HepG2 (cell line): Measurements from ENCODE around the gene GDA. TPM values are rescaled to one million over a fixed set of nuclear protein-coding genes. Genes with fewer than 3 reads are reported as not detected.

Source experiments
- ATAC-seq: fragments of 200-7000 bp; cut with Tn5 transposase; 3 replicates; pipeline ENCODE4 v1.9.1; 2020; ENCODE audit warnings: mild to moderate bottlenecking, moderate library complexity
- BruUV-seq: library from RNA; stranded (reverse); fragments of 400-500 nt; replicated peaks from 2 replicates; lab custom pipeline; 2021; lab: Mats Ljungman, UMichigan
- CTCF ChIA-PET: fragments of 300-600 bp; formaldehyde crosslinking; extraction: SDS; loops from one replicate; lab custom pipeline; 2021; ENCODE audit warnings: low total read pairs, inconsistent platforms, low intra/inter-chr PET ratio; lab: Yijun Ruan, JAX
- POLR2A ChIA-PET: fragments of 350-600 bp; sonication (Branson Sonifier 250); formaldehyde crosslinking; loops from one replicate; lab custom pipeline; 2020; ENCODE audit warnings: antibody characterized with exemption, inconsistent platforms; lab: Yijun Ruan, JAX
- DNase-seq: peaks from one replicate; pipeline ENCODE4 v3.0.0-alpha.2; 2015; ENCODE audit warnings: low spot score
- FAIRE-seq: peaks from 3 replicates; lab custom pipeline; 2011; peaks lifted over from hg19 to GRCh38; lab: Jason Lieb, UNC
- H2AFZ ChIP-seq: one replicate; pipeline ENCODE4 v1.6.1; 2011; ENCODE audit warnings: low read length, inconsistent platforms
- H3K27ac ChIP-seq: fragments of 300-600 bp; 3 replicates; pipeline ENCODE4 v1.8.0; 2011; ENCODE audit warnings: mixed run types, mild to moderate bottlenecking, mixed read lengths, low read length, inconsistent platforms; ENCODE audit not compliant: insufficient read depth; ENCODE audit errors: extremely low read length
- H3K27me3 ChIP-seq, 2 experiments: fragments of 200-600 bp in 1 of 2; 2 replicates in 1 of 2; 3 replicates in 1 of 2; pipeline versions ENCODE4 v1.6.0 to v1.8.0; 2011; ENCODE audit warnings: low read length in 2 of 2, mild to moderate bottlenecking in 2 of 2, moderate library complexity in 2 of 2, inconsistent platforms in 1 of 2; ENCODE audit not compliant: insufficient read depth in 2 of 2, control insufficient read depth in 1 of 2
- H3K36me3 ChIP-seq, 2 experiments: fragments of 200-600 bp in 1 of 2; replicated peaks in 1 of 2; 2 replicates in 1 of 2; 3 replicates in 1 of 2; pipeline versions ENCODE4 v1.5.1 to v1.8.0; 2011; ENCODE audit warnings: low read length in 2 of 2, inconsistent platforms in 1 of 2; ENCODE audit not compliant: insufficient read depth in 2 of 2, control insufficient read depth in 1 of 2
- H3K4me1 ChIP-seq: 2 replicates; pipeline ENCODE4 v1.5.1; 2012; ENCODE audit warnings: low read length, inconsistent platforms; ENCODE audit not compliant: insufficient read depth
- H3K4me2 ChIP-seq: 2 replicates; pipeline ENCODE4 v1.6.0; 2011; ENCODE audit warnings: low read depth, low read length, inconsistent platforms
- H3K4me3 ChIP-seq, 3 experiments: fragments of 200-600 bp in 1 of 3; sonication (generic), shearing (Covaris generic) in 1 of 3; replicated peaks in 1 of 3; 2 replicates each; pipeline ENCODE4 v1.5.1; 2011 to 2016; ENCODE audit warnings: low read length in 3 of 3, inconsistent platforms in 2 of 3, low read depth in 2 of 3, mild to moderate bottlenecking in 2 of 3, control low read depth in 1 of 3, mixed read lengths in 1 of 3; ENCODE audit not compliant: insufficient read depth in 1 of 3
- H3K79me2 ChIP-seq: one replicate; pipeline ENCODE4 v1.6.1; 2011; ENCODE audit warnings: low read length, inconsistent platforms; ENCODE audit not compliant: insufficient read depth
- H3K9ac ChIP-seq: 2 replicates; pipeline ENCODE4 v1.6.0; 2011; ENCODE audit warnings: mild to moderate bottlenecking, low read depth, low read length, inconsistent platforms; ENCODE audit not compliant: insufficient read depth
- H3K9me3 ChIP-seq: 2 replicates; pipeline ENCODE4 v1.5.1; 2012; ENCODE audit warnings: mild to moderate bottlenecking, low read length
- H4K20me1 ChIP-seq: 2 replicates; pipeline ENCODE4 v1.6.0; 2011; ENCODE audit warnings: inconsistent platforms, mild to moderate bottlenecking, low read length, moderate library complexity; ENCODE audit not compliant: insufficient read depth
- CREB1 ChIP-seq, 2 experiments: fragments of 450-650 bp in 1 of 2; IDR thresholded peaks; 2 replicates each; pipeline ENCODE4 v1.6.1; 2016 to 2017; ENCODE audit warnings: control low read depth in 1 of 2, mild to moderate bottlenecking in 1 of 2, missing compliant biosample characterization in 1 of 2, missing genetic modification characterization in 1 of 2
- THAP7 ChIP-seq: sonication (generic); formaldehyde crosslinking; IDR thresholded peaks from 2 replicates; pipeline ENCODE4 v1.8.1; 2023; ENCODE audit warnings: mild to moderate bottlenecking, missing genetic modification reagents
- ZNF280D ChIP-seq: sonication (generic); formaldehyde crosslinking; IDR thresholded peaks from 2 replicates; pipeline ENCODE4 v1.5.1; 2020; ENCODE audit warnings: mild to moderate bottlenecking, missing genetic modification reagents
- ZNF720 ChIP-seq: sonication (generic); formaldehyde crosslinking; IDR thresholded peaks from 2 replicates; pipeline ENCODE4 v1.4.0; 2020; ENCODE audit warnings: missing genetic modification reagents
- WGBS: methylation state at CpG from one replicate; pipeline ENCODE4 v1.1.6; 2017; ENCODE audit warnings: low lambda C conversion rate; 5-methylcytosine and 5-hydroxymethylcytosine counted together
- in situ Hi-C: cut with HindIII; loops from 2 replicates; pipeline ENCODE4 v1.10.0; 2017; ENCODE audit warnings: low pct_unique_long_range_greater_than_20kb; ENCODE audit not compliant: extremely low pct_ligation_motif_present
- intact Hi-C: fragments of 100-400 bp; cut with micrococcal nuclease; formaldehyde crosslinking; loops from one replicate; pipeline ENCODE4 v1.10.0; 2022; ENCODE audit not compliant: unreplicated experiment
- polyA plus RNA-seq, 8 experiments: library from polyadenylated mRNA; depleted of rRNA in 3 of 8; stranded (reverse) in 7 of 8; unstranded in 1 of 8; fragments of >200 nt; fragmentation: Illumina TruSeq in 4 of 8; extraction: Trizol in 4 of 8; gene quantifications; 2 replicates each; pipeline versions ENCODE4 v1.2.1 to v1.2.3, GENCODE V29; 2011 to 2016; ENCODE audit warnings: low read depth in 4 of 8, missing spikeins in 1 of 8, mixed read lengths in 1 of 8; ENCODE audit not compliant: insufficient read depth in 1 of 8
- total RNA-seq, 5 experiments: library from RNA; depleted of rRNA; stranded (reverse); fragments of >200 nt; fragmentation: Illumina TruSeq; extraction: Trizol; gene quantifications; 2 replicates each; pipeline ENCODE4 v1.2.3, GENCODE V29; 2016; ENCODE audit warnings: low read depth in 1 of 5

Gene GDA
- total and polyA plus RNA-seq, 2 of the 13 experiments (the other 11 are each of a cell fraction or from before 2014, with no cell fraction given) = 0.15 to 0.99 TPM

GRCh38 chr9:72158680-72159079, 9.4 kb downstream of the GDA start:
- no peaks in the 10 kb centered on the region for H3K79me2 ChIP-seq
- H3K36me3 ChIP-seq = no peaks in the 10 kb centered on the region
- H3K4me2 ChIP-seq = no peak overlapping the region
- H3K27me3 ChIP-seq = no peaks in the 10 kb centered on the region
- H3K4me1 ChIP-seq = peaks cover 19% of the 10 kb centered on the region
- no peak for ATAC-seq
- no peaks in the 10 kb centered on the region for H3K9me3 ChIP-seq
- intact Hi-C loops = no loop called here
- TF ChIP-seq CREB1 (IDR thresholded peaks at IDR 0.05) (peak; percentile 61; the same call in 1 of the 2 replicates), CREB1 (CRISPR knock-in tag; IDR thresholded peaks at IDR 0.05) (no peak), ZNF280D (CRISPR knock-in tag) (no peak), THAP7 (CRISPR knock-in tag) (no peak), ZNF720 (CRISPR knock-in tag) (no peak)
- H3K27ac ChIP-seq = no peak overlapping the region
- H4K20me1 ChIP-seq = no peaks in the 10 kb centered on the region
- DNase-seq = no peak
- H3K9ac ChIP-seq = no peak overlapping the region
- POLR2A ChIA-PET = no interaction called here
- in situ Hi-C loops = no loop called here
- H2AFZ ChIP-seq = no peak overlapping the region
- CTCF ChIA-PET = no interaction called here
- no peak overlapping the region for H3K4me3 ChIP-seq
- BruUV-seq = no TSS peak
- no peak for FAIRE-seq
- 78% methylated on average over 3 of the region's 3 CpGs for WGBS
